ENCODE measurements around the gene ARPC2. TPM values are rescaled to one million over a fixed set of nuclear protein-coding genes. Genes with fewer than 3 reads are reported as not detected.

ARPC2 gene
- total and polyA plus RNA-seq, 2 of the 13 experiments (the other 11 are each of a cell fraction or from before 2014, with no cell fraction given) = 168 to 303 TPM

DNA sequence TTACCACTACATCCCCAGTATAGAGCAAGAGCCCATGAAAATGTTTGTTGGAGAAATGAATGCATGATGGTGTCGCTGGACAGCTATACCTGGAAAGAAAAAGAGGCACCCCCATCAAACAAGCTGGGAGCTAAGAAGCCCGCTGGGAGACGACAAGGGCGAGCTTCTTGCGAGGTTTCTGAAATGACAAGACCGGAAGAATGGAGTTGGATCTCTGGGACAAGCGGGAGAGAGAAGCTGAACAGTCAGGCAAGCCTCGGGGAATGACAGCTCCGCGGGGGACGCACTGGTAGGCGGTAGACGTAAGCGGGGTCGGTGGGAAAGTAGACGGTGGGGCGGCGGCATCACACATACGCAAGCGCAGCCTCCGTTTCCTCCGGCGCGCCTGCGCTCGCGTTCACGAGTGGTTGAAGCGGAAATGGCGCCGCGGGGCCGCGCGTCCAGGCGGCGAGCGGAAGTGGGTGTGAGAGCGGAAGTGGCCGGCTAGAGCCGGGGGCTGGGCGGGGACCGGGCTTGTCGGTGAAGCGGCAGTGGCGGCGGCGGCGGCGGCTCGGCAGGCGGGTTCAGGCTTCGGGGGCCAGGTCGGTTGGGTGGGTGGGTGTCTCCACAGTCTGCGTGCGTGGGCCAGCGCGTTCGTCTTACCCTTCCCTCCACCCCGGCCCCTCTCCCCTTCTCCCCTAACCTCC lies at the start of gene ARPC2 (continued):
- TF ChIP-seq, protein P1, sequence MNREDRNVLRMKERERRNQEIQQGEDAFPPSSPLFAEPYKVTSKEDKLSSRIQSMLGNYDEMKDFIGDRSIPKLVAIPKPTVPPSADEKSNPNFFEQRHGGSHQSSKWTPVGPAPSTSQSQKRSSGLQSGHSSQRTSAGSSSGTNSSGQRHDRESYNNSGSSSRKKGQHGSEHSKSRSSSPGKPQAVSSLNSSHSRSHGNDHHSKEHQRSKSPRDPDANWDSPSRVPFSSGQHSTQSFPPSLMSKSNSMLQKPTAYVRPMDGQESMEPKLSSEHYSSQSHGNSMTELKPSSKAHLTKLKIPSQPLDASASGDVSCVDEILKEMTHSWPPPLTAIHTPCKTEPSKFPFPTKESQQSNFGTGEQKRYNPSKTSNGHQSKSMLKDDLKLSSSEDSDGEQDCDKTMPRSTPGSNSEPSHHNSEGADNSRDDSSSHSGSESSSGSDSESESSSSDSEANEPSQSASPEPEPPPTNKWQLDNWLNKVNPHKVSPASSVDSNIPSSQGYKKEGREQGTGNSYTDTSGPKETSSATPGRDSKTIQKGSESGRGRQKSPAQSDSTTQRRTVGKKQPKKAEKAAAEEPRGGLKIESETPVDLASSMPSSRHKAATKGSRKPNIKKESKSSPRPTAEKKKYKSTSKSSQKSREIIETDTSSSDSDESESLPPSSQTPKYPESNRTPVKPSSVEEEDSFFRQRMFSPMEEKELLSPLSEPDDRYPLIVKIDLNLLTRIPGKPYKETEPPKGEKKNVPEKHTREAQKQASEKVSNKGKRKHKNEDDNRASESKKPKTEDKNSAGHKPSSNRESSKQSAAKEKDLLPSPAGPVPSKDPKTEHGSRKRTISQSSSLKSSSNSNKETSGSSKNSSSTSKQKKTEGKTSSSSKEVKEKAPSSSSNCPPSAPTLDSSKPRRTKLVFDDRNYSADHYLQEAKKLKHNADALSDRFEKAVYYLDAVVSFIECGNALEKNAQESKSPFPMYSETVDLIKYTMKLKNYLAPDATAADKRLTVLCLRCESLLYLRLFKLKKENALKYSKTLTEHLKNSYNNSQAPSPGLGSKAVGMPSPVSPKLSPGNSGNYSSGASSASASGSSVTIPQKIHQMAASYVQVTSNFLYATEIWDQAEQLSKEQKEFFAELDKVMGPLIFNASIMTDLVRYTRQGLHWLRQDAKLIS (CRISPR knock-in tag; IDR thresholded peaks at IDR 0.05) = 0 out of 2 replicates have a peak, but pooled peaks have one; percentile 41
- no peak for TF ChIP-seq ZBTB8A (CRISPR knock-in tag; IDR thresholded peaks at IDR 0.05; ENCODE audit: borderline replicate concordance, low read depth)
- no peak for TF ChIP-seq ZNF121 (CRISPR knock-in tag; IDR thresholded peaks at IDR 0.05)
- TF ChIP-seq, protein P2, sequence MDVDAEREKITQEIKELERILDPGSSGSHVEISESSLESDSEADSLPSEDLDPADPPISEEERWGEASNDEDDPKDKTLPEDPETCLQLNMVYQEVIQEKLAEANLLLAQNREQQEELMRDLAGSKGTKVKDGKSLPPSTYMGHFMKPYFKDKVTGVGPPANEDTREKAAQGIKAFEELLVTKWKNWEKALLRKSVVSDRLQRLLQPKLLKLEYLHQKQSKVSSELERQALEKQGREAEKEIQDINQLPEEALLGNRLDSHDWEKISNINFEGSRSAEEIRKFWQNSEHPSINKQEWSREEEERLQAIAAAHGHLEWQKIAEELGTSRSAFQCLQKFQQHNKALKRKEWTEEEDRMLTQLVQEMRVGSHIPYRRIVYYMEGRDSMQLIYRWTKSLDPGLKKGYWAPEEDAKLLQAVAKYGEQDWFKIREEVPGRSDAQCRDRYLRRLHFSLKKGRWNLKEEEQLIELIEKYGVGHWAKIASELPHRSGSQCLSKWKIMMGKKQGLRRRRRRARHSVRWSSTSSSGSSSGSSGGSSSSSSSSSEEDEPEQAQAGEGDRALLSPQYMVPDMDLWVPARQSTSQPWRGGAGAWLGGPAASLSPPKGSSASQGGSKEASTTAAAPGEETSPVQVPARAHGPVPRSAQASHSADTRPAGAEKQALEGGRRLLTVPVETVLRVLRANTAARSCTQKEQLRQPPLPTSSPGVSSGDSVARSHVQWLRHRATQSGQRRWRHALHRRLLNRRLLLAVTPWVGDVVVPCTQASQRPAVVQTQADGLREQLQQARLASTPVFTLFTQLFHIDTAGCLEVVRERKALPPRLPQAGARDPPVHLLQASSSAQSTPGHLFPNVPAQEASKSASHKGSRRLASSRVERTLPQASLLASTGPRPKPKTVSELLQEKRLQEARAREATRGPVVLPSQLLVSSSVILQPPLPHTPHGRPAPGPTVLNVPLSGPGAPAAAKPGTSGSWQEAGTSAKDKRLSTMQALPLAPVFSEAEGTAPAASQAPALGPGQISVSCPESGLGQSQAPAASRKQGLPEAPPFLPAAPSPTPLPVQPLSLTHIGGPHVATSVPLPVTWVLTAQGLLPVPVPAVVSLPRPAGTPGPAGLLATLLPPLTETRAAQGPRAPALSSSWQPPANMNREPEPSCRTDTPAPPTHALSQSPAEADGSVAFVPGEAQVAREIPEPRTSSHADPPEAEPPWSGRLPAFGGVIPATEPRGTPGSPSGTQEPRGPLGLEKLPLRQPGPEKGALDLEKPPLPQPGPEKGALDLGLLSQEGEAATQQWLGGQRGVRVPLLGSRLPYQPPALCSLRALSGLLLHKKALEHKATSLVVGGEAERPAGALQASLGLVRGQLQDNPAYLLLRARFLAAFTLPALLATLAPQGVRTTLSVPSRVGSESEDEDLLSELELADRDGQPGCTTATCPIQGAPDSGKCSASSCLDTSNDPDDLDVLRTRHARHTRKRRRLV (CRISPR knock-in tag; IDR thresholded peaks at IDR 0.05) = peak; percentile 87; the same call in 1 of the 2 replicates
- TF ChIP-seq SALL1 (CRISPR knock-in tag; IDR thresholded peaks at IDR 0.05) = peak; percentile 85
- no peak for TF ChIP-seq ZNF382 (CRISPR knock-in tag; IDR thresholded peaks at IDR 0.05; ENCODE audit: borderline replicate concordance)
- TF ChIP-seq, protein P3, sequence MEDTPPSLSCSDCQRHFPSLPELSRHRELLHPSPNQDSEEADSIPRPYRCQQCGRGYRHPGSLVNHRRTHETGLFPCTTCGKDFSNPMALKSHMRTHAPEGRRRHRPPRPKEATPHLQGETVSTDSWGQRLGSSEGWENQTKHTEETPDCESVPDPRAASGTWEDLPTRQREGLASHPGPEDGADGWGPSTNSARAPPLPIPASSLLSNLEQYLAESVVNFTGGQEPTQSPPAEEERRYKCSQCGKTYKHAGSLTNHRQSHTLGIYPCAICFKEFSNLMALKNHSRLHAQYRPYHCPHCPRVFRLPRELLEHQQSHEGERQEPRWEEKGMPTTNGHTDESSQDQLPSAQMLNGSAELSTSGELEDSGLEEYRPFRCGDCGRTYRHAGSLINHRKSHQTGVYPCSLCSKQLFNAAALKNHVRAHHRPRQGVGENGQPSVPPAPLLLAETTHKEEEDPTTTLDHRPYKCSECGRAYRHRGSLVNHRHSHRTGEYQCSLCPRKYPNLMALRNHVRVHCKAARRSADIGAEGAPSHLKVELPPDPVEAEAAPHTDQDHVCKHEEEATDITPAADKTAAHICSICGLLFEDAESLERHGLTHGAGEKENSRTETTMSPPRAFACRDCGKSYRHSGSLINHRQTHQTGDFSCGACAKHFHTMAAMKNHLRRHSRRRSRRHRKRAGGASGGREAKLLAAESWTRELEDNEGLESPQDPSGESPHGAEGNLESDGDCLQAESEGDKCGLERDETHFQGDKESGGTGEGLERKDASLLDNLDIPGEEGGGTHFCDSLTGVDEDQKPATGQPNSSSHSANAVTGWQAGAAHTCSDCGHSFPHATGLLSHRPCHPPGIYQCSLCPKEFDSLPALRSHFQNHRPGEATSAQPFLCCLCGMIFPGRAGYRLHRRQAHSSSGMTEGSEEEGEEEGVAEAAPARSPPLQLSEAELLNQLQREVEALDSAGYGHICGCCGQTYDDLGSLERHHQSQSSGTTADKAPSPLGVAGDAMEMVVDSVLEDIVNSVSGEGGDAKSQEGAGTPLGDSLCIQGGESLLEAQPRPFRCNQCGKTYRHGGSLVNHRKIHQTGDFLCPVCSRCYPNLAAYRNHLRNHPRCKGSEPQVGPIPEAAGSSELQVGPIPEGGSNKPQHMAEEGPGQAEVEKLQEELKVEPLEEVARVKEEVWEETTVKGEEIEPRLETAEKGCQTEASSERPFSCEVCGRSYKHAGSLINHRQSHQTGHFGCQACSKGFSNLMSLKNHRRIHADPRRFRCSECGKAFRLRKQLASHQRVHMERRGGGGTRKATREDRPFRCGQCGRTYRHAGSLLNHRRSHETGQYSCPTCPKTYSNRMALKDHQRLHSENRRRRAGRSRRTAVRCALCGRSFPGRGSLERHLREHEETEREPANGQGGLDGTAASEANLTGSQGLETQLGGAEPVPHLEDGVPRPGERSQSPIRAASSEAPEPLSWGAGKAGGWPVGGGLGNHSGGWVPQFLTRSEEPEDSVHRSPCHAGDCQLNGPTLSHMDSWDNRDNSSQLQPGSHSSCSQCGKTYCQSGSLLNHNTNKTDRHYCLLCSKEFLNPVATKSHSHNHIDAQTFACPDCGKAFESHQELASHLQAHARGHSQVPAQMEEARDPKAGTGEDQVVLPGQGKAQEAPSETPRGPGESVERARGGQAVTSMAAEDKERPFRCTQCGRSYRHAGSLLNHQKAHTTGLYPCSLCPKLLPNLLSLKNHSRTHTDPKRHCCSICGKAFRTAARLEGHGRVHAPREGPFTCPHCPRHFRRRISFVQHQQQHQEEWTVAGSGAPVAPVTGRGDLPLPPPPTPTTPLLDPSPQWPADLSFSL (CRISPR knock-in tag; IDR thresholded peaks at IDR 0.05) = no peak
- no peak for TF ChIP-seq NFRKB (IDR thresholded peaks at IDR 0.05)
- TF ChIP-seq, protein P4, sequence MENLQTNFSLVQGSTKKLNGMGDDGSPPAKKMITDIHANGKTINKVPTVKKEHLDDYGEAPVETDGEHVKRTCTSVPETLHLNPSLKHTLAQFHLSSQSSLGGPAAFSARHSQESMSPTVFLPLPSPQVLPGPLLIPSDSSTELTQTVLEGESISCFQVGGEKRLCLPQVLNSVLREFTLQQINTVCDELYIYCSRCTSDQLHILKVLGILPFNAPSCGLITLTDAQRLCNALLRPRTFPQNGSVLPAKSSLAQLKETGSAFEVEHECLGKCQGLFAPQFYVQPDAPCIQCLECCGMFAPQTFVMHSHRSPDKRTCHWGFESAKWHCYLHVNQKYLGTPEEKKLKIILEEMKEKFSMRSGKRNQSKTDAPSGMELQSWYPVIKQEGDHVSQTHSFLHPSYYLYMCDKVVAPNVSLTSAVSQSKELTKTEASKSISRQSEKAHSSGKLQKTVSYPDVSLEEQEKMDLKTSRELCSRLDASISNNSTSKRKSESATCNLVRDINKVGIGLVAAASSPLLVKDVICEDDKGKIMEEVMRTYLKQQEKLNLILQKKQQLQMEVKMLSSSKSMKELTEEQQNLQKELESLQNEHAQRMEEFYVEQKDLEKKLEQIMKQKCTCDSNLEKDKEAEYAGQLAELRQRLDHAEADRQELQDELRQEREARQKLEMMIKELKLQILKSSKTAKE (CRISPR knock-in tag; IDR thresholded peaks at IDR 0.05; ENCODE audit: borderline replicate concordance) = no peak
- TF ChIP-seq KAT8 (CRISPR knock-in tag; IDR thresholded peaks at IDR 0.05) = peak; percentile 95
- peak; percentile 57; the same call in 1 of the 2 replicates for TF ChIP-seq BRCA1 (CRISPR knock-in tag; IDR thresholded peaks at IDR 0.05)
